Thyroid gland (tissue), 4 donors: ENCODE measurements around the gene TWSG1.

Source experiments
- POLR2A ChIP-seq, 2 donors: fragments of 450-650 bp; IDR thresholded peaks; one replicate each; pipeline ENCODE4 v1.6.1; 2017; ENCODE audit warnings: antibody characterized with exemption in 2 of 2, mild to moderate bottlenecking in 2 of 2, moderate library complexity in 1 of 2
- TF ChIP-seq, protein P1 (sequence below), 6 experiments: fragments of 200-600 bp in 3 of 6; fragments of 450-650 bp in 3 of 6; sonication (generic) in 3 of 6; IDR thresholded peaks; one replicate each; pipeline ENCODE4 v1.5.1; 2016 to 2019; ENCODE audit warnings: antibody characterized with exemption in 6 of 6, mild to moderate bottlenecking in 2 of 6, inconsistent platforms in 1 of 6, moderate library complexity in 1 of 6

DNA sequence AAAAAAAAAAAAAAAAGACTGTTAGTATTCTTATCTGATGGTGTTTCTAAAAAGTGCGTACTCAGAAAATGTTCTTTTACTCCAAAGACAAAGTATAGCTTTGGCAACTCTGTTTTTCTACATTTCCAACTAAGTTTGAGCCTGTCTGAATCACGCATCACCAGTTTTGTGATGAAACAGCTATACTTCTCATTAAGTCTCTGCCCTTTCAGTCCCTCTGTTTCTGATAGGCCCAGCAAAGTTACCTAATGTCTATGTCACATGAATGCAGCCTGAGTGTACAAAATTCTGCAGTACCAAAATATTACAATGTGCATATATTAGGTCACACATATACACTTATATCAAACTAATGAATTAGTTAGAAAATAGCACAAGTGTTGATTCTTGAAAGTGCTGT lies 22.4 kb downstream of the TWSG1 start:
- TF ChIP-seq, protein P1, sequence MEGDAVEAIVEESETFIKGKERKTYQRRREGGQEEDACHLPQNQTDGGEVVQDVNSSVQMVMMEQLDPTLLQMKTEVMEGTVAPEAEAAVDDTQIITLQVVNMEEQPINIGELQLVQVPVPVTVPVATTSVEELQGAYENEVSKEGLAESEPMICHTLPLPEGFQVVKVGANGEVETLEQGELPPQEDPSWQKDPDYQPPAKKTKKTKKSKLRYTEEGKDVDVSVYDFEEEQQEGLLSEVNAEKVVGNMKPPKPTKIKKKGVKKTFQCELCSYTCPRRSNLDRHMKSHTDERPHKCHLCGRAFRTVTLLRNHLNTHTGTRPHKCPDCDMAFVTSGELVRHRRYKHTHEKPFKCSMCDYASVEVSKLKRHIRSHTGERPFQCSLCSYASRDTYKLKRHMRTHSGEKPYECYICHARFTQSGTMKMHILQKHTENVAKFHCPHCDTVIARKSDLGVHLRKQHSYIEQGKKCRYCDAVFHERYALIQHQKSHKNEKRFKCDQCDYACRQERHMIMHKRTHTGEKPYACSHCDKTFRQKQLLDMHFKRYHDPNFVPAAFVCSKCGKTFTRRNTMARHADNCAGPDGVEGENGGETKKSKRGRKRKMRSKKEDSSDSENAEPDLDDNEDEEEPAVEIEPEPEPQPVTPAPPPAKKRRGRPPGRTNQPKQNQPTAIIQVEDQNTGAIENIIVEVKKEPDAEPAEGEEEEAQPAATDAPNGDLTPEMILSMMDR (IDR thresholded peaks at IDR 0.05) = no peak
- no peak for TF ChIP-seq POLR2A (IDR thresholded peaks at IDR 0.05)
